AG04450 (cell line): Measurements from ENCODE around the gene LCN12. TPM values are rescaled to one million over a fixed set of nuclear protein-coding genes. Genes with fewer than 3 reads are reported as not detected.

Experiments used
- CTCF ChIA-PET: fragments of 300-600, 350-600 bp; formaldehyde crosslinking; extraction: SDS; loops from one replicate; lab custom pipeline; 2022; ENCODE audit warnings: antibody characterized with exemption, inconsistent platforms; lab: Charles Lee
- POLR2A ChIA-PET: fragments of 350-600 bp; formaldehyde crosslinking; extraction: SDS; loops from one replicate; lab custom pipeline; 2021; ENCODE audit warnings: antibody characterized with exemption, inconsistent platforms; lab: Yijun Ruan, JAX
- DNase-seq: peaks from one replicate; pipeline ENCODE4 v3.0.0-alpha.2; 2011; ENCODE audit warnings: low read depth, low spot score
- H3K27ac ChIP-seq: one replicate; pipeline ENCODE4 v1.5.1; 2012; ENCODE audit warnings: low read depth, low read length, control low read depth
- H3K27me3 ChIP-seq: one replicate; pipeline ENCODE4 v1.6.0; 2012; ENCODE audit warnings: low read length; ENCODE audit not compliant: control insufficient read depth, insufficient read depth
- H3K4me3 ChIP-seq: 2 replicates; pipeline ENCODE4 v1.5.1; 2011; ENCODE audit warnings: mild to moderate bottlenecking, low read depth, low read length, control low read depth
- H3K9me3 ChIP-seq: 2 replicates; pipeline ENCODE4 v1.5.1; 2012; ENCODE audit warnings: low read length; ENCODE audit not compliant: control insufficient read depth, insufficient read depth
- CTCF ChIP-seq: IDR thresholded peaks from 2 replicates; pipeline ENCODE4 v1.5.1; 2011; ENCODE audit warnings: low read depth, low read length, control low read depth, inconsistent platforms
- polyA plus RNA-seq: library from polyadenylated mRNA; depleted of rRNA; stranded (reverse); fragments of >200 nt; gene quantifications from 2 replicates; pipeline ENCODE4 v1.2.3, GENCODE V29; 2011

Gene LCN12
- polyA plus RNA-seq, 1 experiment, result not detected

DNA sequence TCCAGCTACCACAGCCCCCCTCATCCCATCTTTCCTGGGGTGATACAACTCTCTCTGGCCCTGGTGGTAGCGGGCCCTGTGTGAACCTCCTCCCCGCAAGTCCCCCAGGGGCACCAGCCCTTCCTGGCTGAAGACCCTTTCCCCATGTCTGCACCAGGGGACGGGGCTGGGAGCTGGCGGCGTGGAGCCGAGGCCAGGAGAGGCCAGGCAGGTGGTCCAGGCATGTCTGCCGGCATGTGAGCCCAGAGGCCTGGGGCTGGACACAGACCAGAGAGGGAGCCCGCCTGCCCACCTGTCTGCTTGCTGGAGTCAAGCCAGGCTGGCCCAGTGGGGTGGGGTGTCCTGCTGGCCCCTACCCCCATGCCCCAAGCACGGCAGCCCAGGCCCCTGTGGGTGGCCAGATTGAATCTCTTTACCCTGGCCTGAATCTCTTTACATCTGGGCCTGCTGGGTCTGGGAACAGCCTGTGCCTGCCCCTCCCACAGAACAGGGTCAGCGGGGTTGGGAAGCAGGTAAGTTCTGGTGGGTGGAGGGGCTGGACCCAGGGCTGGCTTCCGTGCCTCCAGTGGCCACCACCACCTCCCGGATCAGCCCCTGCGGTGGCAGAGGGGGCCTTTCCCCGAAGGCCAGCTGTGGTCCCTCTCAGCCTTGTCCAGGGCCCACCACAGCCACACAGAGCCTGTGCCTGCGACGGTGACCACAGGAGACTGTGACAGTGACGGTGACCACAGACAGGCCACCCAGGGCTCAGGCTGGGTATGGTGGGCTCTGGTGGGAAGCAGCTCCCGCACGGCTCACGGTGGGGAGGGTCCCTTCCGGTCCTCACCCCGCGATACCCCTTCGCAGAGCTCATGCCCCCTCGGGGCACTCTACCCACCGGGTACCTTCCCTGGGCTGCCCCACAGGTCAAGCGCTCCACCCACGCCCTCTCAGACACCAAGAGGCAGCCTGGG lies 7.1 kb downstream of the LCN12 start:
- POLR2A ChIA-PET, result interaction anchor here (1.2 kb wide), 1 partner anchor 18 kb away, joined by 3 read pairs; the partner anchor contains the start of gene PTGDS
- H3K27ac ChIP-seq, result no peak overlapping the region
- no peak for TF ChIP-seq CTCF

GRCh38 chr9:136960212-136960937 lies 8.3 kb downstream of the LCN12 start:
- POLR2A ChIA-PET, result interaction anchor here (1.2 kb wide), 1 partner anchor 17 kb away, joined by 3 read pairs; the partner anchor contains the start of gene PTGDS
- no peak overlapping the region for H3K27ac ChIP-seq
- TF ChIP-seq CTCF, result no peak
- CTCF ChIA-PET, result interaction anchor here (1.2 kb wide), 1 partner anchor 12 kb away, joined by 4 read pairs; no protein-coding TSS in a partner anchor
- no peaks in the 10 kb centered on the region; the same call in 1 of the 2 replicates for H3K9me3 ChIP-seq
- H3K4me3 ChIP-seq, result no peak overlapping the region
- H3K27me3 ChIP-seq, result peaks cover 21% of the 10 kb centered on the region
- DNase-seq, result no peak

More for the DNA sequence above, 7.1 kb downstream of the LCN12 start:
- H3K4me3 ChIP-seq, result no peak overlapping the region
- H3K27me3 ChIP-seq, result peaks cover 20% of the 10 kb centered on the region
- CTCF ChIA-PET, result interaction anchor here (1.0 to 1.2 kb wide), 2 partner anchors 11 to 70 kb away, joined by 3 to 4 read pairs; no protein-coding TSS in a partner anchor
- no peaks in the 10 kb centered on the region; the same call in 1 of the 2 replicates for H3K9me3 ChIP-seq
- DNase-seq, result no peak

DNA sequence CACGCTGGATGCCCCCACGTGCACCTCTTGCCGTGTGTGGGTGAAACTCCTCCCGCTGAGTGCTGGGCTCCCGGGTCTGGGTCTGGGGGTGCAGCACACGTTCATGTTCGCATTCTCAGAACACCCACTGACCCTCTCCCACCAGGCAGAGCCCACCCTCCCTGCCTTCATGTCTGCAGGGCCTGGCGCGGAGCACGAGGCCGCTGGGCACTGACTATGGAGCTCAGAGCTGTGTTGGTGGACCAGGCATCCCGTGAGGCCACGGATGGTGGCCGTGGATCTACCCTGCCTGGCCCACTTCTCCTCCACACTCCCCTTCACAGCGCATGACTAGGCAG lies 8.8 kb downstream of the LCN12 start:
- CTCF ChIA-PET, result no interaction called here
- H3K4me3 ChIP-seq, result no peak overlapping the region
- POLR2A ChIA-PET, result no interaction called here
- H3K27me3 ChIP-seq, result peaks cover 22% of the 10 kb centered on the region
- no peaks in the 10 kb centered on the region; the same call in 1 of the 2 replicates for H3K9me3 ChIP-seq
- no peak for DNase-seq
- no peak for TF ChIP-seq CTCF
- H3K27ac ChIP-seq, result no peak overlapping the region

DNA sequence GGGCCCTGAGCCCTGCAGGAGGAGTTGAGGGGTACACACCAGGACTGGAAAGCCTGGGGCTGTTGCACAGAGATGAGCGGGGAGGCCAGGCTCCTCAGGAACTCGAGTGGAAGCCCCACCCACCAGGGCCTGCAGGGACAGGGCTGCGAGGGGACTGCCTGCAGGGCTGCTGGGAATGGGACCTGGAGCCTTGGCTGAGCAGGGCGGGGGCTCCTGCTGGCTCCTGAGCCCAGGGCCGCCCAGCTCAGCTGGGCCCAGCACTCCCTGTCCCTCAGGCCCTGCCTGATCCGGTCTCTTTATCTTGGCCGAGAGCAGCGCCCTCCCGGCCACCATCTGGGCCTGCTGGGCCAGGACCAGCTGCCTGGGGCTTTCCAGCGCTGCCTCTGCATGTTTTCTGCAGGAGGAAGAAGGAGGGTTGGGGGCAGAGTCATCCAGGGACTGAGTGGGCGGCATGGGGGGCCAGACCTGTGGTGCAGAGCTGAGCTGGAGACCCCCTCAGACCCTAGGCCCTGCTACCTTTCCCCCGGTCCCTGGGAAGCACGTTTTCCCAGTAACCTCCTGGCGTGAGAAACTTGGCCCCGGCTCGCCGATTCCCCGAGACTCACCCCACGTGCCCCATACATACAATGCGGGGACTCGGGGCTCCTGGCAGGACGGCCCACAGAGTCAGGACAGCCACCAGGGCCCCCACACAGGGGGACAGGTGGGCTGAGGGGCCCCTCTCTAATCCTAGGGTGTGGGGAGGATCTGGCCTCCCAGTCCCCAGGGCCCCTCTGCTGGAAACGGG lies 9.4 kb downstream of the LCN12 start:
- POLR2A ChIA-PET, result no interaction called here
- CTCF ChIA-PET, result interaction anchor here (1.4 kb wide), 1 partner anchor 13 kb away, joined by 3 read pairs; no protein-coding TSS in a partner anchor
- DNase-seq, result no peak
- no peak overlapping the region for H3K4me3 ChIP-seq
- no peak for TF ChIP-seq CTCF
- no peaks in the 10 kb centered on the region; the same call in 1 of the 2 replicates for H3K9me3 ChIP-seq
- no peak overlapping the region for H3K27ac ChIP-seq
- H3K27me3 ChIP-seq, result peaks cover 24% of the 10 kb centered on the region
